ENCODE measurements around the gene FILIP1.

GRCh38 chr6:75262716-75263400 lies 230.7 kb downstream of the FILIP1 start:
- TF ChIP-seq CTCF (IDR thresholded peaks at IDR 0.05) = no peak
- no peak for TF ChIP-seq CDX4 (CRISPR knock-in tag; IDR thresholded peaks at IDR 0.05; ENCODE audit: borderline replicate concordance)
- TF ChIP-seq ATF2 (CRISPR knock-in tag; IDR thresholded peaks at IDR 0.05; ENCODE audit: borderline replicate concordance, low read depth) = no peak
- no peak for TF ChIP-seq MYBL2 (CRISPR knock-in tag; IDR thresholded peaks at IDR 0.05)
- TF ChIP-seq HMGXB4 (CRISPR knock-in tag; IDR thresholded peaks at IDR 0.05) = no peak
- TF ChIP-seq FOXK1 (CRISPR knock-in tag; IDR thresholded peaks at IDR 0.05) = no peak
- TF ChIP-seq ZNF121 (CRISPR knock-in tag; IDR thresholded peaks at IDR 0.05) = no peak
- TF ChIP-seq ZNF532 (CRISPR knock-in tag; IDR thresholded peaks at IDR 0.05; ENCODE audit: borderline replicate concordance) = no peak
- TF ChIP-seq ZBTB21 (CRISPR knock-in tag; IDR thresholded peaks at IDR 0.05; ENCODE audit: borderline replicate concordance) = no peak
- TF ChIP-seq JUN (CRISPR knock-in tag; IDR thresholded peaks at IDR 0.05) = no peak
- no peak for TF ChIP-seq TEAD1 (CRISPR knock-in tag; IDR thresholded peaks at IDR 0.05)
- no peak for TF ChIP-seq RELA (CRISPR knock-in tag; IDR thresholded peaks at IDR 0.05; ENCODE audit: borderline replicate concordance)
- no peak for TF ChIP-seq E2F4 (CRISPR knock-in tag; IDR thresholded peaks at IDR 0.05; ENCODE audit: borderline replicate concordance, low read depth)
- no peak for TF ChIP-seq MAX (CRISPR knock-in tag; IDR thresholded peaks at IDR 0.05)
